IMR-90 (cell line): Measurements from ENCODE around the gene HMHB1. TPM values are rescaled to one million over a fixed set of nuclear protein-coding genes. Genes with fewer than 3 reads are reported as not detected.

Source experiments
- ATAC-seq: fragments of 200-7000 bp; cut with Tn5 transposase; 2 replicates; pipeline ENCODE4 v1.9.1; 2020; ENCODE audit warnings: low read depth, mild to moderate bottlenecking, moderate library complexity
- BruUV-seq: library from RNA; stranded (reverse); fragments of 400-500 nt; replicated peaks from 2 replicates; lab custom pipeline; 2021; lab: Mats Ljungman, UMichigan
- CTCF ChIA-PET: fragments of 300-600 bp; formaldehyde crosslinking; extraction: SDS; loops from one replicate; lab custom pipeline; 2021; ENCODE audit warnings: antibody characterized with exemption; lab: Yijun Ruan, JAX
- POLR2A ChIA-PET: fragments of 300-600 bp; sonication (Branson Sonifier 250); formaldehyde crosslinking; loops from one replicate; lab custom pipeline; 2022; ENCODE audit warnings: antibody characterized with exemption; ENCODE audit not compliant: unreplicated experiment; lab: Charles Lee
- DNase-seq: peaks from one replicate; pipeline ENCODE4 v3.0.0; 2013
- H2AFZ ChIP-seq: replicated peaks from 2 replicates; pipeline ENCODE3; 2013; ENCODE audit warnings: low read length, mild to moderate bottlenecking; ENCODE audit not compliant: poor library complexity
- H2AK5ac ChIP-seq: 2 replicates; pipeline ENCODE4 v1.6.1; 2013; ENCODE audit warnings: low read depth, low read length, inconsistent platforms
- H2AK9ac ChIP-seq: replicated peaks from 2 replicates; pipeline ENCODE3; 2013; ENCODE audit warnings: mild to moderate bottlenecking, low read depth, low read length, moderate library complexity; ENCODE audit not compliant: poor library complexity
- H2BK120ac ChIP-seq: 2 replicates; pipeline ENCODE4 v1.6.1; 2013; ENCODE audit warnings: low read depth, low read length, inconsistent platforms
- H2BK15ac ChIP-seq: 3 replicates; pipeline ENCODE4 v1.6.1; 2013; ENCODE audit warnings: low read depth, low read length, inconsistent platforms
- H2BK20ac ChIP-seq: 2 replicates; pipeline ENCODE4 v1.6.1; 2013; ENCODE audit warnings: low read depth, mild to moderate bottlenecking, inconsistent platforms, low read length, moderate library complexity
- H2BK5ac ChIP-seq: 2 replicates; pipeline ENCODE4 v1.6.1; 2013; ENCODE audit warnings: mild to moderate bottlenecking, low read depth, low read length, inconsistent platforms; ENCODE audit not compliant: poor library complexity, severe bottlenecking
- H3K14ac ChIP-seq: replicated peaks from 2 replicates; pipeline ENCODE4 v1.6.1; 2013; ENCODE audit warnings: low read depth, low read length, inconsistent platforms
- H3K18ac ChIP-seq: 2 replicates; pipeline ENCODE4 v1.6.1; 2013; ENCODE audit warnings: low read depth, low read length, control low read depth
- H3K23ac ChIP-seq: 2 replicates; pipeline ENCODE4 v1.6.1; 2013; ENCODE audit warnings: low read depth, low read length, inconsistent platforms
- H3K27ac ChIP-seq: 2 replicates; pipeline ENCODE4 v1.5.1; 2013; ENCODE audit warnings: mild to moderate bottlenecking, control low read depth, low read length; ENCODE audit not compliant: insufficient read depth
- H3K27me3 ChIP-seq: 2 replicates; pipeline ENCODE4 v1.6.1; 2013; ENCODE audit warnings: low read length; ENCODE audit not compliant: control insufficient read depth, insufficient read depth
- H3K36me3 ChIP-seq: 2 replicates; pipeline ENCODE4 v1.6.1; 2013; ENCODE audit warnings: low read length, mixed read lengths; ENCODE audit not compliant: control insufficient read depth, insufficient read depth
- H3K4ac ChIP-seq: 2 replicates; pipeline ENCODE4 v1.6.1; 2013; ENCODE audit warnings: low read depth, low read length, inconsistent platforms
- H3K4me1 ChIP-seq: 2 replicates; pipeline ENCODE4 v1.6.1; 2013; ENCODE audit warnings: low read length, mixed read lengths; ENCODE audit not compliant: control insufficient read depth, insufficient read depth
- H3K4me2 ChIP-seq: 2 replicates; pipeline ENCODE4 v1.6.1; 2013; ENCODE audit warnings: low read depth, mild to moderate bottlenecking, control low read depth, low read length, moderate library complexity
- H3K4me3 ChIP-seq: 2 replicates; pipeline ENCODE4 v1.5.1; 2013; ENCODE audit warnings: low read depth, mild to moderate bottlenecking, control low read depth, low read length, moderate library complexity; ENCODE audit not compliant: insufficient read depth
- H3K56ac ChIP-seq: 2 replicates; pipeline ENCODE4 v1.6.1; 2013; ENCODE audit warnings: low read length, inconsistent platforms; ENCODE audit not compliant: insufficient read depth; ENCODE audit errors: extremely low read depth
- H3K79me1 ChIP-seq, 2 experiments: 2 replicates each; pipeline ENCODE4 v1.6.1; 2013; ENCODE audit warnings: low read length in 2 of 2, inconsistent platforms in 1 of 2, low read depth in 1 of 2
- H3K9ac ChIP-seq: 2 replicates; pipeline ENCODE4 v1.6.1; 2013; ENCODE audit warnings: low read depth, low read length, control low read depth
- H3K9me1 ChIP-seq: 2 replicates; pipeline ENCODE4 v1.6.1; 2013; ENCODE audit warnings: low read length, inconsistent platforms; ENCODE audit not compliant: insufficient read depth
- H3K9me3 ChIP-seq: 2 replicates; pipeline ENCODE4 v1.6.1; 2013; ENCODE audit warnings: low read length; ENCODE audit not compliant: control insufficient read depth, insufficient read depth
- H4K20me1 ChIP-seq: 2 replicates; pipeline ENCODE4 v1.6.1; 2013; ENCODE audit warnings: low read length, inconsistent platforms; ENCODE audit not compliant: insufficient read depth
- H4K5ac ChIP-seq: 2 replicates; pipeline ENCODE4 v1.6.1; 2013; ENCODE audit warnings: mild to moderate bottlenecking, low read depth, low read length, control low read depth
- H4K8ac ChIP-seq, 2 experiments: 2 replicates each; pipeline ENCODE4 v1.6.1; 2013; ENCODE audit warnings: low read depth in 2 of 2, low read length in 2 of 2, control low read depth in 1 of 2, inconsistent platforms in 1 of 2
- H4K91ac ChIP-seq: 2 replicates; pipeline ENCODE4 v1.6.1; 2013; ENCODE audit warnings: low read depth, low read length, inconsistent platforms; ENCODE audit not compliant: insufficient read depth
- CEBPB ChIP-seq: IDR thresholded peaks from 2 replicates; pipeline ENCODE4 v1.6.1; 2012; ENCODE audit warnings: low read depth, low read length, improper control_type of control experiment
- CHD1 ChIP-seq: IDR thresholded peaks from 2 replicates; pipeline ENCODE4 v1.6.1; 2012; ENCODE audit warnings: low read depth, low read length, improper control_type of control experiment
- MAFK ChIP-seq: IDR thresholded peaks from 2 replicates; pipeline ENCODE4 v1.6.1; 2012; ENCODE audit warnings: low read depth, low read length, improper control_type of control experiment
- MXI1 ChIP-seq: IDR thresholded peaks from 2 replicates; pipeline ENCODE4 v1.6.1; 2012; ENCODE audit warnings: low read depth, mild to moderate bottlenecking, low read length, moderate library complexity, borderline replicate concordance
- POLR2A ChIP-seq: IDR thresholded peaks from 2 replicates; pipeline ENCODE4 v1.6.1; 2012; ENCODE audit warnings: mild to moderate bottlenecking, low read depth, low read length
- RCOR1 ChIP-seq: IDR thresholded peaks from 2 replicates; pipeline ENCODE4 v1.6.1; 2012; ENCODE audit warnings: mild to moderate bottlenecking, low read length, improper control_type of control experiment; ENCODE audit not compliant: insufficient replicate concordance
- WGBS, 2 experiments: methylation state at CpG; one replicate each; pipeline versions ENCODE4 v1.1.5 to v1.1.7; 2013; ENCODE audit warnings: missing lambda C conversion rate in 2 of 2; ENCODE audit not compliant: insufficient read length in 1 of 2; ENCODE audit errors: extremely low coverage in 2 of 2; 5-methylcytosine and 5-hydroxymethylcytosine counted together
- dilution Hi-C: fragments of 300-500 bp; cut with HindIII; formaldehyde crosslinking; loops from one replicate; pipeline ENCODE4 v1.14.3; 2018; ENCODE audit warnings: low sequenced_read_pairs; ENCODE audit not compliant: unreplicated experiment
- in situ Hi-C: fragments of 300-500 bp; cut with MboI; formaldehyde crosslinking; loops from 3 replicates; pipeline ENCODE4 v1.14.3; 2019; ENCODE audit warnings: low sequenced_read_pairs, inconsistent platforms, mixed read lengths
- intact Hi-C: fragments of 100-400 bp; cut with micrococcal nuclease; formaldehyde crosslinking; loops from 2 replicates; pipeline ENCODE4 v1.10.0; 2022
- polyA plus RNA-seq, 3 experiments: library from polyadenylated mRNA; depleted of rRNA; stranded (reverse); fragments of >200 nt; gene quantifications; 2 replicates each; pipeline ENCODE4 v1.2.3, GENCODE V29; 2012; ENCODE audit warnings: low replicate concordance in 1 of 3
- total RNA-seq: library from RNA; depleted of rRNA; stranded (reverse); fragments of >200 nt; gene quantifications from 2 replicates; pipeline ENCODE4 v1.2.3, GENCODE V29; 2012
- TF ChIP-seq, protein P1 (sequence below): fragments of 150-350 bp; IDR thresholded peaks from 2 replicates; pipeline ENCODE4 v1.6.1; 2017; ENCODE audit warnings: mild to moderate bottlenecking, antibody characterized with exemption, low read length, low read depth
- TF ChIP-seq, protein P2 (sequence below): fragments of 150-350 bp; IDR thresholded peaks from 2 replicates; pipeline ENCODE4 v1.6.1; 2016; ENCODE audit warnings: low read depth, mild to moderate bottlenecking, low read length, moderate library complexity, borderline replicate concordance

HMHB1 gene
- total and polyA plus RNA-seq, 2 of the 4 experiments (the other 2 are of a cell fraction) = not detected

DNA sequence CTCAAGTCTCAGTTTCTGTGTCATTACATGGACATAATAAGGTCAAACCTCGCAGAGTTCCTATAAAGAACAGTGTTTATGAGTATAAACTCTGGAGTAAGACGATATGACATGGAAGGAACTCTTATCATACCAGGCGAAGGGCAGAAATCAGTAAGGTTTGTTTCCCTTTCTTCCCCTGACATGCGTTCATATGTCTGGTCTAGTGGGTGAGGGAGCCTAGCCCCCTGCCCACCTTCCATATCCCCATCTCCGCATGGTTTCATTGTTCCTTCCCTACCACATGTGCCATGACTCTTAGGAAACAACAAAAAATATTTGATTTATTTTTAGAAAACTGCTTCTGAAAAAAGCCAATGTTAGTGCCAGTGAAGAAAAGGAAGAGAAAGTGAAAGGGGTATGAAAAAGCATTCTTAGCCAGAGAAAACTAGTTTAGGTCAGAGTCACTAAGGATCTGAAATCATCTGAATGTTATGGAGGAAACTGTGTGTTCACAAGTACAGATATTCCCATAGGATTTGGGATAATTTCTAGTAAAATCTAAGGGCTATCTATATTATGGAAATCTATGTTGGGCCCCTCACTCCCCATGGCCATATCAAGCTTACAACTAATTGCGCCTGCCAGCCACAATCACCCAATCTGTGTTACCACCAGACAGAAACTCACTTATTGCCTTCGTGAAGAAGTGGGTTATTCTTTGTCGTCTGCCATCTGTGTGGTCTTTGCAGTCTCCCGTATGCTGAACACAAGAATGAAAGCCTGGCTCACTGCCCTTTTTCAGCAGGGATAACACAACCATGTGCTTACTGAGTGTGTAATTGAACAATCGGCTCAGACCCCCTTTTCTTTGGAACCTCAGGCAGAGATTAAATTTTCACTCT, 19.9 kb upstream of the HMHB1 start:
- Histone ChIP-seq H2BK5ac (no peak overlapping the region), H3K9me3 (no peaks in the 10 kb centered on the region), H3K9me1 (no peaks in the 10 kb centered on the region), H3K79me1 (no peaks in the 10 kb centered on the region), H3K36me3 (no peaks in the 10 kb centered on the region), H4K5ac (peak overlapping the region; percentile 78), H4K91ac (no peak overlapping the region), H2BK15ac (no peak overlapping the region), H3K23ac (no peak overlapping the region), H4K8ac (peak overlapping the region in 1 of 2 experiments; percentile 37; a peak in 1 of 4 replicates), H2BK120ac (no peak overlapping the region), H3K14ac (no peak overlapping the region), H2AFZ (peak overlapping the region; percentile 79), H3K27me3 (no peaks in the 10 kb centered on the region), H3K4ac (no peak overlapping the region), H4K20me1 (no peaks in the 10 kb centered on the region), H3K4me2 (peak overlapping the region; percentile 66), H3K56ac (no peak overlapping the region), H2AK5ac (no peak overlapping the region), H3K9ac (no peak overlapping the region), H3K4me3 (no peak overlapping the region), H3K18ac (peak overlapping the region; percentile 41; the same call in 1 of the 2 replicates), H3K27ac (no peak overlapping the region), H2AK9ac (no peak overlapping the region), H2BK20ac (no peak overlapping the region), H3K4me1 (peaks cover 5% of the 10 kb centered on the region; the same call in 1 of the 2 replicates)
- in situ Hi-C loops = no loop called here
- ATAC-seq (no peak), DNase-seq (no peak)
- TF ChIP-seq, protein P1, sequence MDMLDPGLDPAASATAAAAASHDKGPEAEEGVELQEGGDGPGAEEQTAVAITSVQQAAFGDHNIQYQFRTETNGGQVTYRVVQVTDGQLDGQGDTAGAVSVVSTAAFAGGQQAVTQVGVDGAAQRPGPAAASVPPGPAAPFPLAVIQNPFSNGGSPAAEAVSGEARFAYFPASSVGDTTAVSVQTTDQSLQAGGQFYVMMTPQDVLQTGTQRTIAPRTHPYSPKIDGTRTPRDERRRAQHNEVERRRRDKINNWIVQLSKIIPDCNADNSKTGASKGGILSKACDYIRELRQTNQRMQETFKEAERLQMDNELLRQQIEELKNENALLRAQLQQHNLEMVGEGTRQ = no peak
- no peak for TF ChIP-seq RCOR1
- no peak for TF ChIP-seq MAFK
- TF ChIP-seq, protein P2, sequence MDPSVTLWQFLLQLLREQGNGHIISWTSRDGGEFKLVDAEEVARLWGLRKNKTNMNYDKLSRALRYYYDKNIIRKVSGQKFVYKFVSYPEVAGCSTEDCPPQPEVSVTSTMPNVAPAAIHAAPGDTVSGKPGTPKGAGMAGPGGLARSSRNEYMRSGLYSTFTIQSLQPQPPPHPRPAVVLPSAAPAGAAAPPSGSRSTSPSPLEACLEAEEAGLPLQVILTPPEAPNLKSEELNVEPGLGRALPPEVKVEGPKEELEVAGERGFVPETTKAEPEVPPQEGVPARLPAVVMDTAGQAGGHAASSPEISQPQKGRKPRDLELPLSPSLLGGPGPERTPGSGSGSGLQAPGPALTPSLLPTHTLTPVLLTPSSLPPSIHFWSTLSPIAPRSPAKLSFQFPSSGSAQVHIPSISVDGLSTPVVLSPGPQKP = no peak
- no peak for TF ChIP-seq POLR2A
- TF ChIP-seq MXI1 = no peak
- TF ChIP-seq CEBPB = no peak
- TF ChIP-seq CHD1 = no peak
- WGBS, 2 experiments = no CpG with 5 or more reads among the region's 10 CpGs
- CTCF ChIA-PET = no interaction called here
- intact Hi-C loops = no loop called here
- POLR2A ChIA-PET = no interaction called here
- dilution Hi-C loops = no loop called here
- BruUV-seq = no TSS peak
